HG02763 (cell line): ENCODE measurements around the gene EFNA5.

ENCODE experiments used
- ATAC-seq: cut with Tn5 transposase; IDR thresholded peaks from one replicate; pipeline ENCODE4 v1.9.1; 2021; ENCODE audit warnings: mild to moderate bottlenecking, moderate library complexity; ENCODE audit not compliant: unreplicated experiment

EFNA5 gene

GRCh38 chr5:107604990-107605389 is 65.7 kb downstream of the EFNA5 start:
- no peak for ATAC-seq

- ATAC-seq: no peak
Observed at GRCh38 chr5:107604146-107604910, 66.4 kb downstream of the EFNA5 start.

- no peak for ATAC-seq
Observed at GRCh38 chr5:107603349-107603748, 67.4 kb downstream of the EFNA5 start.

- no peak for ATAC-seq
Observed at GRCh38 chr5:107602896-107603295, 67.8 kb downstream of the EFNA5 start.

GRCh38 chr5:107601076-107601475 is 69.7 kb downstream of the EFNA5 start:
- no peak for ATAC-seq

GRCh38 chr5:107598958-107599357 is 71.8 kb downstream of the EFNA5 start:
- no peak for ATAC-seq

GRCh38 chr5:107597803-107598202 is 72.9 kb downstream of the EFNA5 start:
- no peak for ATAC-seq

GRCh38 chr5:107597247-107597646 is 73.5 kb downstream of the EFNA5 start:
- no peak for ATAC-seq

GRCh38 chr5:107594253-107595045 is 76.3 kb downstream of the EFNA5 start:
- ATAC-seq: no peak

- ATAC-seq: no peak
Observed at GRCh38 chr5:107593009-107593408, 77.7 kb downstream of the EFNA5 start.

- no peak for ATAC-seq
Observed at GRCh38 chr5:107592515-107592914, 78.2 kb downstream of the EFNA5 start.

GRCh38 chr5:107590686-107591085 is 80.1 kb downstream of the EFNA5 start:
- no peak for ATAC-seq

- ATAC-seq: no peak
Observed at GRCh38 chr5:107589520-107590193, 81.1 kb downstream of the EFNA5 start.

- ATAC-seq: no peak
Observed at GRCh38 chr5:107582625-107583024, 88.1 kb downstream of the EFNA5 start.

GRCh38 chr5:107580889-107581820 is 89.6 kb downstream of the EFNA5 start:
- ATAC-seq: no peak

- ATAC-seq: no peak
Observed at GRCh38 chr5:107578051-107578635, 92.6 kb downstream of the EFNA5 start.

GRCh38 chr5:107577394-107577950 is 93.3 kb downstream of the EFNA5 start:
- no peak for ATAC-seq

GRCh38 chr5:107576736-107577393 is 93.9 kb downstream of the EFNA5 start:
- ATAC-seq: no peak

- no peak for ATAC-seq
Observed at GRCh38 chr5:107576155-107576554, 94.6 kb downstream of the EFNA5 start.
